ENCODE results near the gene ITM2B.
"Not testable (repeated sequence)": the region's sequence is repeated elsewhere in the genome, so short reads cannot be mapped to it uniquely, and the experiment has no call there.

The ITM2B gene

DNA sequence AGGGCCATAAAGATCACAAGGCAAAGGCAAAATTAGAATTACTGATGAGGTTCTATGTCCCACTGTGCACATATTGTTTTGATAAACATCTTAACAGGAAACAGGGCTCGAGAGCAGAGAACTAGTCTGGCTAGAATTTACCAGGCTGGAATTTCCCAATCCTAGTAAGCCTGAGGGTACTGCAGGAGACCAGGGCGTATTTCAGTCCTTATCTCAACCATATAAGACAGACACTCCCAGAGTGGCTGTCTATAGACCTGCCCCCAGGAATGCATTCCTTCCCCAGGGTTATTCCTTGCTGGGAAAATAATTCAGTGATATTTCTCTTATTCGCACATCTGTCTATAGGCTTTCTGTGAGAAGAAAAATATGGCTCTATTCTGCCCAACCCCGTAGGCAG lies 25.8 kb upstream of the ITM2B start:
- H3K27ac ChIP-seq (ENCODE audit: low read depth, low read length, severe bottlenecking); H3K36me3 ChIP-seq (ENCODE audit: control insufficient read depth, insufficient read depth, low read length); H3K4me3 ChIP-seq (ENCODE audit: extremely low read depth, insufficient read depth, low read length, poor library complexity, severe bottlenecking); H3K4me1 ChIP-seq (ENCODE audit: control insufficient read depth, insufficient read depth, low read length, poor library complexity, severe bottlenecking); H3K9me3 ChIP-seq (ENCODE audit: control insufficient read depth, low read length): not testable (repeated sequence)
- 87 to 96% methylated on average over 3 of the region's 4 CpGs for WGBS, 2 experiments (ENCODE audit: insufficient coverage in 2 of 2)

DNA sequence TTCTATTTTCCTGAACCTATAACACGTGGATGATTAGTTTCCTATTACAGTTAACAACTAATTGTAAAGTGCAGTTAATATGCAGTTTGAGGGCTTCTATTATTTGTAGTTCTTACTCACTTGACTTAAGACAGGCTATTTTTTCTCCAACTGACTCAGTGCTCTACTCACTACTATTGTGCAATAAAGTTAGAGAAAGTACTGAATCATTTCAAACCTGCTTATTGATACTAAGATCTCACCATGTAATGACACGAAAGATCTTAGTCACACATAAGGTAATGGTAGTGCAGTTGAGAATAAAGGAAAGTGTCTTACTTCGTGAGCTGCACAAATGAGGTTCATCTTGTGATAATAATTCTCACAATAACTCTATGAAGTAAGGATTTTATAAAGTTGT lies 22.8 kb upstream of the ITM2B start:
- H3K4me1 ChIP-seq (ENCODE audit: control insufficient read depth, insufficient read depth, low read length, poor library complexity, severe bottlenecking): no peaks in the 10 kb centered on the region
- H3K9me3 ChIP-seq (ENCODE audit: control insufficient read depth, low read length): no peaks in the 10 kb centered on the region
- no peak overlapping the region for H3K27ac ChIP-seq (ENCODE audit: low read depth, low read length, severe bottlenecking)
- no CpG with 5 or more reads among the region's 3 CpGs for WGBS, 2 experiments (ENCODE audit: insufficient coverage in 2 of 2)
- no peak overlapping the region for H3K4me3 ChIP-seq (ENCODE audit: extremely low read depth, insufficient read depth, low read length, poor library complexity, severe bottlenecking)
- no peaks in the 10 kb centered on the region for H3K36me3 ChIP-seq (ENCODE audit: control insufficient read depth, insufficient read depth, low read length)

DNA sequence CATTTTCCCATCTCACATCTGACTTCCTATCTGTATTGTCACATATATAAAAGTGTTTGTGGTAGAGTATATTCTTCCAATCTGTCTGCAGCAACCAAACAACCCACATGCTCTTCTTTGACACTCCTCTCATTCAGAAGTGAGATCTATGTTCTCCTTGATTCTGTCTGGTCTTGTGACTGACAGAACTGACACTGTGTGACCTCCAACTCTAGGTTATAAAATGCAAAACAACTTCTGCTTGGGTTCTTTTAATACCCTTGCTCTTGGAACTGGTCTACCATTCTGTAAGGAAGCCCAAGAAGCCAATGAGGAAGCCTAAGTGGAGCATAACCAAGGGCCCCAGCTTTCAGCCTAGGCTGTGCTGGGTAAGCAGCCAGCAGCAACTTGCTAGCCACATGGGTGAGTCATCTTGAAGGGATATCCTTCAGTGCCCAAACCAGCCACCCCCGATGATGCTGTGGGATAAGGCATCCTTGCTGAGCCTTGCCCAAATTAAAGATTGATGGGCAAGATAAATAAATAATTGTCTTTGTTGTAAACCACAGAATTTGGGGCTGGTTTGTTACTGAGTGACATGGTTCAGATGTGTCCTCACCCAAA lies 18.4 kb upstream of the ITM2B start:
- no peak overlapping the region for H3K4me3 ChIP-seq (ENCODE audit: extremely low read depth, insufficient read depth, low read length, poor library complexity, severe bottlenecking)

DNA sequence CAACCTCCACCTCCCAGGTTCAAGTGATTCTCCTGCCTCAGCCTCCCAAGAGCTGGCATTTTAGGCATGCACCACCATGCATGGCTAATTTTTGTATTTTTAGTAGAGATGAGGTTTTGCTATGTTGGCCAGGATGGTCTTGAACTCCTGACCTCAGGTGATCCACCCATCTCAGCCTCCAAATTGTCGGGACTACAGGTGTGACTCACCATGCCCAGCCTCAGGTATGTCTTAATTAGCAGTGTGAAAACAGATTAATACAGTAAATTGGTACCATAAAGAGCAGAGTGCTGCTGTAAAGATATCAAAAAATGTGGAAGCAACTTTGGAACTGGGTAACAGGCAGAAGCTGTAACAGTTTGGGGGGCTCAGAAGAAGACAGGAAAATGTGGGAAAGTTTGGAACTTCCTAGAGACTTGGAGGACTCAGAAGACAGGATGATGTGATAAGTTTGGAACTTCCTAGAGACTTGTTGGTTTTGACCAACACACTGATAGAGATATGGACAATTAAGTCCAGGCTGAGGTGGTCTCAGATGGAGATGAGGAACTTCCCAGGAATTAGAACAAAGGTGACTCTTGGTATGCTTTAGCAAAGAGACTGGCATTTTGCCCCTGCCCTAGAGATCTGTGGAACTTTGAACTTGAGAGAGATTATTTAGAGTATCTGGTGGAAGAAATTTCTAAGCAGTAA lies 17.3 kb upstream of the ITM2B start:
- WGBS, 2 experiments (ENCODE audit: insufficient coverage in 2 of 2): 83% methylated on average over 1 of the region's 1 CpG; no CpG with 5 or more reads in 1 of the 2 experiments
- not testable (repeated sequence) for H3K9me3 ChIP-seq (ENCODE audit: control insufficient read depth, low read length); H3K4me1 ChIP-seq (ENCODE audit: control insufficient read depth, insufficient read depth, low read length, poor library complexity, severe bottlenecking); H3K27ac ChIP-seq (ENCODE audit: low read depth, low read length, severe bottlenecking); H3K4me3 ChIP-seq (ENCODE audit: extremely low read depth, insufficient read depth, low read length, poor library complexity, severe bottlenecking); H3K36me3 ChIP-seq (ENCODE audit: control insufficient read depth, insufficient read depth, low read length)

More for the DNA sequence above, 18.4 kb upstream of the ITM2B start:
- WGBS, 2 experiments (ENCODE audit: insufficient coverage in 2 of 2): 83% methylated on average over 1 of the region's 1 CpG; no CpG with 5 or more reads in 1 of the 2 experiments
- H3K36me3 ChIP-seq (ENCODE audit: control insufficient read depth, insufficient read depth, low read length): no peaks in the 10 kb centered on the region
- H3K9me3 ChIP-seq (ENCODE audit: control insufficient read depth, low read length): no peaks in the 10 kb centered on the region
- H3K27ac ChIP-seq (ENCODE audit: low read depth, low read length, severe bottlenecking): no peak overlapping the region
- no peaks in the 10 kb centered on the region for H3K4me1 ChIP-seq (ENCODE audit: control insufficient read depth, insufficient read depth, low read length, poor library complexity, severe bottlenecking)

DNA sequence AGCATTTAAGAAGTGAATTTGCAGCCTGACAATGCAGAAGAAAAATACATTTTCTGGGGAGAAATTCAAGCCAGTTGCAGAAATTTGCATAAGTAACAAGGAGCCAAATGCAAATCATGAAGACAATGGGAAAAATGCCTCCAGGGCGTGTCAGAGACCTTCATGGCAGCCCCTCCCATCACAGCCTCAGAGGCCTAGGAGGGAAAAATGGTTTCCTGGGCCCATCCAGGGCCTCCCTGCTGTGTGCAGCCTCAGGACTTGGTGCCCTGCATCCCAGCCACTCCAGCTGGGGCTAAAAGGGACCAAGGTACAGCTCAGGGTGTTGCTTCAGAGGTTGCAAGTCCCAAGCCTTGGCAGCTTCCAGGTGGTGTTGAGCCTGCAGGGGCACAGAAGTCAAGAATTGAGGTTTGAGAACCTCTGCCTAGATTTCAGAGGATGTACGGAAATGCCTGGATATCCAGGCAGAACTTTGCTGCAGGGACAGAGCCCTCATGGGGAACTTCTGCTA lies 16.7 kb upstream of the ITM2B start:
- no peaks in the 10 kb centered on the region for H3K9me3 ChIP-seq (ENCODE audit: control insufficient read depth, low read length)
- peaks cover 4% of the 10 kb centered on the region for H3K4me1 ChIP-seq (ENCODE audit: control insufficient read depth, insufficient read depth, low read length, poor library complexity, severe bottlenecking)
- no peaks in the 10 kb centered on the region for H3K36me3 ChIP-seq (ENCODE audit: control insufficient read depth, insufficient read depth, low read length)
- no peak overlapping the region for H3K27ac ChIP-seq (ENCODE audit: low read depth, low read length, severe bottlenecking)
- 88 to 90% methylated on average over 2 of the region's 2 CpGs for WGBS, 2 experiments (ENCODE audit: insufficient coverage in 2 of 2)
- no peak overlapping the region for H3K4me3 ChIP-seq (ENCODE audit: extremely low read depth, insufficient read depth, low read length, poor library complexity, severe bottlenecking)

DNA sequence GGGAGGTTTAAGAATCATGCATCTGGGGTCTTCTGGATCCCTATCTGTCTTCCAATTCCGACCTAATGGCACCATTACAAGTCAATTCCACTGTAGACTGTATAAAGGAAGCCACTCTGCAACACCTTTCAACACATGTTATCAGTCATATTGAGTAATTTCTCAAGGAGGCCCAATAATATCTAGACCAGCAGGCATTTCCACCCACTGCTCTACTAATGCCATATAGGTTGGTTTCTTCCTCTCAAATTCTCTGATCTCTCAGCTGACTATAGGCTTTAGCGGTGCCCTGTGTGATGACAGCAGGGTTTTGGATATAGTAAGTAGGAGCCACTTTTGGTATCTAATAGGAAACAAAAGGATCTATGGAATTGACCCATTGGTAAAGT lies 12.4 kb upstream of the ITM2B start:
- WGBS, 2 experiments (ENCODE audit: insufficient coverage in 2 of 2): 100% methylated on average over 1 of the region's 2 CpGs; no CpG with 5 or more reads in 1 of the 2 experiments
- Histone ChIP-seq H3K4me3 (ENCODE audit: extremely low read depth, insufficient read depth, low read length, poor library complexity, severe bottlenecking) (no peak overlapping the region), H3K4me1 (ENCODE audit: control insufficient read depth, insufficient read depth, low read length, poor library complexity, severe bottlenecking) (peaks cover 17% of the 10 kb centered on the region), H3K36me3 (ENCODE audit: control insufficient read depth, insufficient read depth, low read length) (no peaks in the 10 kb centered on the region), H3K27ac (ENCODE audit: low read depth, low read length, severe bottlenecking) (no peak overlapping the region), H3K9me3 (ENCODE audit: control insufficient read depth, low read length) (no peaks in the 10 kb centered on the region)

DNA sequence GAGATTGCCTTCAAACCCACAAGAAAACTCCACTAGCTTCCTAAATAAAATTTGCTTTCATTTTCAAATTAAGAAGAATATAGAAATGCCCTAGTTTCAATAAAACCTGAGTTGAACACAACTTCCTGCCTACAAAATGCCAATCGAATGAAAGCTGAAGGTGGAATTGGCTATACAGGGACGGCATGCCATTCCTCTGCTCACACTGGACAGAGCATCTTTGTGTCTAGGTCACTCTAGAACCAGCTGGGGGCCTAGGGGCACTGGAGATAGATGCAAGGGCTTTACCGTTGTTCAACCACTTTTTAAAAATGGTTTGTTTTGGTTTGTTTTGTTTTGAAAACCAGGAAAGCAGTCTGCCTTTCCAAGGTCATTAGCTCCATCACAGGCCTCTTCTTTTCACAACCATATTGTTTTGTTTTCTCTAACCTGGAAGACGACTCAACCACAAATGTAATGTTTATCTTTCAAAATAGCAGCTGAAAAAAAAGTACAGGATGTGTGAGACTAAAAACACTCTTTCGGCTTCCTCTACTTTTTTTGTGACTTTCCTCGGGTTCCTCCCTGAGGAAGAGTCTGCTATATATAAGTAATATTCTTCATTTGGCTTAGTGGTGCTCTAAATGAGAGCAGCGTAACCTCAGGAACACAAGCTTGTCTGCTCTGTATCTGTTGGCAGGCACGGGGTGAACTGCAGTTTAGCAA lies 11.9 kb upstream of the ITM2B start:
- Histone ChIP-seq H3K4me1 (ENCODE audit: control insufficient read depth, insufficient read depth, low read length, poor library complexity, severe bottlenecking) (peaks cover 17% of the 10 kb centered on the region), H3K9me3 (ENCODE audit: control insufficient read depth, low read length) (no peaks in the 10 kb centered on the region), H3K36me3 (ENCODE audit: control insufficient read depth, insufficient read depth, low read length) (no peaks in the 10 kb centered on the region), H3K27ac (ENCODE audit: low read depth, low read length, severe bottlenecking) (no peak overlapping the region), H3K4me3 (ENCODE audit: extremely low read depth, insufficient read depth, low read length, poor library complexity, severe bottlenecking) (no peak overlapping the region)
- 90 to 92% methylated on average over 4 of the region's 8 CpGs for WGBS, 2 experiments (ENCODE audit: insufficient coverage in 2 of 2)

DNA sequence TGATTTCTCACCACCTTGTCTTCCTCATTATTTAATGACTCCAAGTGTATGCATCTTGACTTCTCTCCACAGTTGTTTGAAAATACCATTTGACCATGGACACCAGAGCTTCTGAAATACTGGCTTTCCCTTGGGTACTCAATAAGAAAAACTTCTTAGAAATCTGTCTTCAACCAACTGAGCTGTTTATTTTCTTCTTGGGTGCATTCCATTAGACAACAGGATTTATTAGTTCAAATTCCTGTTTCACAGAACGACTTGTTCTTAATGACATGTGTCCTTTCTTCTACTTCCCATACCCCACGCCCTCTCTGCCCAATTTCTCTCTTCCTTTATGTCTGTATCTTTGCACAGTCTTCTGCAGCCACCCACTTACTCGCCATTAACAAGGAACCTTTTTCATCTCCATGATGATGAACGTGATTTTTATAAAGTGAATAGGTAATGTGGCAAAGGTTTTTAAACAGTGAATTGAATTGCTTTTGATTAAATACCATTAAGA lies 11.3 kb upstream of the ITM2B start:
- Histone ChIP-seq H3K4me1 (ENCODE audit: control insufficient read depth, insufficient read depth, low read length, poor library complexity, severe bottlenecking) (peaks cover 17% of the 10 kb centered on the region), H3K27ac (ENCODE audit: low read depth, low read length, severe bottlenecking) (no peak overlapping the region), H3K36me3 (ENCODE audit: control insufficient read depth, insufficient read depth, low read length) (no peaks in the 10 kb centered on the region), H3K4me3 (ENCODE audit: extremely low read depth, insufficient read depth, low read length, poor library complexity, severe bottlenecking) (no peak overlapping the region), H3K9me3 (ENCODE audit: control insufficient read depth, low read length) (no peaks in the 10 kb centered on the region)
- 73 to 96% methylated on average over 2 of the region's 4 CpGs for WGBS, 2 experiments (ENCODE audit: insufficient coverage in 2 of 2)

DNA sequence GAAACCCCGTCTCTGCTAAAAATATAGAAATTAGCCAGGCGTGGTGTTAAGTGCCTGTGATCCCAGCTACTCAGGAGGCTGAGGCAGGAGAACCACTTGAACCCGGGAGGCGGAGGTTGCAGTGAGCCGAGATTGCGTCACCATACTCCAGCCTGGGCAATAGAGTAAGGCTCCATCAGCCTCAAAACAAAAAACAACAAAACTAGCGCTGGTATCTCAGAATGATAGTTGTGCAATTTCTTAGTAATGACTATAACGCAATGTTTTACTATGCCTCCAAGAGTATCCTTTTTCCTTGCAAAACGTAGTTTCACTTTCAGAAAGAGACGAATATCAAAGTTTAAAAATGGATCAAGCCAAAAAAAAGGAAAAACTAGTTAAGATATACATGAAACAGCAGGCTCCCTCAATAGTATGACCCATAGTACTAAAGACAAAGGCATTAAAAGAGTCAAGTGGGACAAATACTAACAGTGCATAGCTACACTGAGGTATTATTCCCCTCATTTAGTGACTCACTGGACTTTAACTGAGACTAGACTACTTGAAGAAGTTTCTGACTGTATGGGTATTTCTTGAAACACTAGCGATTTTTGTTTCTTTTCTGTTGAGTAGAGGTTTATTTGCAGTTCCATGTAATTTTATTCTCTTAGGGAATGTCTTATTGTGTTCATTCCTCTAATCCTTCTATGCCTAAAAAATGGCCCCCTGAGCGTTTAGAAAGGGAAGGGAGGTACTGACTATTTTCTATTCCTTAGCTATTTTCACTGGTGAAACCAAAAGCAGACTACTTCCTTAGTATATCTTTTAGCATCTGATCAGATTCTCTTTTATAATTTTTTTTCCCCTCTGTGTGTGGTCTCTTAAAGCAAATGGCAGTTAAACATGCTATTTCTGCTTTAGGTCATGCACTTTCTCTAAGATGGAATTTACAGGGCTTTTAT lies 10.4 kb upstream of the ITM2B start:
- WGBS, 2 experiments (ENCODE audit: insufficient coverage in 2 of 2): 96 to 99% methylated on average over 5 to 6 of the region's 12 CpGs
- no peaks in the 10 kb centered on the region for H3K36me3 ChIP-seq (ENCODE audit: control insufficient read depth, insufficient read depth, low read length)
- H3K4me3 ChIP-seq (ENCODE audit: extremely low read depth, insufficient read depth, low read length, poor library complexity, severe bottlenecking): no peak overlapping the region
- H3K4me1 ChIP-seq (ENCODE audit: control insufficient read depth, insufficient read depth, low read length, poor library complexity, severe bottlenecking): peaks cover 17% of the 10 kb centered on the region
- H3K27ac ChIP-seq (ENCODE audit: low read depth, low read length, severe bottlenecking): no peak overlapping the region
- no peaks in the 10 kb centered on the region for H3K9me3 ChIP-seq (ENCODE audit: control insufficient read depth, low read length)

DNA sequence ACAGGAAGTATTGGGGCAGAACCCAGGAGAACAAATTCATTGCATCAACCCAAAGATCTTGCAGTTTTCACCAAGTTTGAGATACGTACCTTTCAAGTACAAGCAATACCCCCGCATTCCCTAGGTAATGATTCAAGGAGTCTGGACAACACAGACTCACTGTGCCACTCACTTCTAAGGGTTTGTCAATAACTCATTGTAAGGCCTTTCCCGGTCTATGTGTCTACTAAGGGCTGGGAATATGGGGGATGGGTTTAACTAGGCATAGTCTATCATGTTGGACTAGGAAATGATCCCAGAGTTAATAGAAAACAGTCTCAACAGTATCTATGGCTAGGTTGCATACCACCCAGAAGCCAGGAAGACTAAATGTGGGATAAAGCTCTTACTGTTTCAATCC lies 8.3 kb upstream of the ITM2B start:
- Histone ChIP-seq H3K27ac (ENCODE audit: low read depth, low read length, severe bottlenecking) (no peak overlapping the region), H3K9me3 (ENCODE audit: control insufficient read depth, low read length) (no peaks in the 10 kb centered on the region), H3K4me1 (ENCODE audit: control insufficient read depth, insufficient read depth, low read length, poor library complexity, severe bottlenecking) (peaks cover 17% of the 10 kb centered on the region), H3K4me3 (ENCODE audit: extremely low read depth, insufficient read depth, low read length, poor library complexity, severe bottlenecking) (no peak overlapping the region), H3K36me3 (ENCODE audit: control insufficient read depth, insufficient read depth, low read length) (no peaks in the 10 kb centered on the region)
- 100% methylated on average over 2 of the region's 3 CpGs for WGBS, 2 experiments (ENCODE audit: insufficient coverage in 2 of 2)
